ENCODE results near the gene C6orf58.
"Not testable (repeated sequence)": the region's sequence is repeated elsewhere in the genome, so short reads cannot be mapped to it uniquely, and the experiment has no call there.

C6orf58 gene

GRCh38 chr6:127590344-127590743 lies 13.4 kb downstream of the C6orf58 start:
- no peak for DNase-seq (ENCODE audit: low read depth in 2 of 2)

GRCh38 chr6:127592964-127593363 lies 16.0 kb downstream of the C6orf58 start:
- DNase-seq (ENCODE audit: low read depth in 2 of 2), result no peak

- not testable (repeated sequence) for DNase-seq (ENCODE audit: low read depth in 2 of 2)
Measured at GRCh38 chr6:127593456-127593855, 16.5 kb downstream of the C6orf58 start.

- DNase-seq (ENCODE audit: low read depth in 2 of 2), result no peak
Measured at GRCh38 chr6:127606131-127606562, 29.2 kb downstream of the C6orf58 start.

GRCh38 chr6:127608554-127609270 lies 31.7 kb downstream of the C6orf58 start:
- DNase-seq (ENCODE audit: low read depth in 2 of 2), result no peak

- no peak for DNase-seq (ENCODE audit: low read depth in 2 of 2)
Measured at GRCh38 chr6:127618729-127619128, 41.8 kb downstream of the C6orf58 start.

GRCh38 chr6:127630800-127631199 lies 53.8 kb downstream of the C6orf58 start:
- no peak for DNase-seq (ENCODE audit: low read depth in 2 of 2)

GRCh38 chr6:127634178-127634577 lies 57.2 kb downstream of the C6orf58 start:
- DNase-seq (ENCODE audit: low read depth in 2 of 2), result no peak

GRCh38 chr6:127635091-127635490 lies 58.1 kb downstream of the C6orf58 start:
- DNase-seq (ENCODE audit: low read depth in 2 of 2), result no peak

GRCh38 chr6:127637830-127638409 lies 60.9 kb downstream of the C6orf58 start:
- no peak for DNase-seq (ENCODE audit: low read depth in 2 of 2)
